Measurements from ENCODE around the gene BEND3.
"Not testable (repeated sequence)": the region's sequence is repeated elsewhere in the genome, so short reads cannot be mapped to it uniquely, and the experiment has no call there.

BEND3 gene

GRCh38 chr6:107045826-107046675 lies 69.3 kb downstream of the BEND3 start:
- no peak for DNase-seq (ENCODE audit: low read depth in 3 of 3, low spot score in 1 of 3)

GRCh38 chr6:107033126-107033525 lies 82.2 kb downstream of the BEND3 start:
- no peak for DNase-seq (ENCODE audit: low read depth in 3 of 3, low spot score in 1 of 3)

GRCh38 chr6:107032051-107032450 lies 83.3 kb downstream of the BEND3 start:
- no peak for DNase-seq (ENCODE audit: low read depth in 3 of 3, low spot score in 1 of 3)

- no peak for DNase-seq (ENCODE audit: low read depth in 3 of 3, low spot score in 1 of 3)
Observed at GRCh38 chr6:107030151-107030550, 85.2 kb downstream of the BEND3 start.

- DNase-seq (ENCODE audit: low read depth in 3 of 3, low spot score in 1 of 3) = no peak
Observed at GRCh38 chr6:107026965-107027364, 88.3 kb downstream of the BEND3 start.

- DNase-seq (ENCODE audit: low read depth in 3 of 3, low spot score in 1 of 3) = no peak
Observed at GRCh38 chr6:107021446-107022185, 93.7 kb downstream of the BEND3 start.

GRCh38 chr6:107020239-107020638 lies 95.1 kb downstream of the BEND3 start:
- DNase-seq (ENCODE audit: low read depth in 3 of 3, low spot score in 1 of 3) = no peak

GRCh38 chr6:107019628-107020027 lies 95.7 kb downstream of the BEND3 start:
- DNase-seq (ENCODE audit: low read depth in 3 of 3, low spot score in 1 of 3) = not testable (repeated sequence)

GRCh38 chr6:107019047-107019446 lies 96.3 kb downstream of the BEND3 start:
- no peak for DNase-seq (ENCODE audit: low read depth in 3 of 3, low spot score in 1 of 3)
